Inferior parietal cortex (tissue), 1 donor: Measurements from ENCODE around the gene RSBN1.

Experiments
- DNase-seq: peaks from one replicate; pipeline ENCODE4 v3.0.0-alpha.2; 2016; ENCODE audit errors: extremely low spot score

RSBN1 gene

DNA sequence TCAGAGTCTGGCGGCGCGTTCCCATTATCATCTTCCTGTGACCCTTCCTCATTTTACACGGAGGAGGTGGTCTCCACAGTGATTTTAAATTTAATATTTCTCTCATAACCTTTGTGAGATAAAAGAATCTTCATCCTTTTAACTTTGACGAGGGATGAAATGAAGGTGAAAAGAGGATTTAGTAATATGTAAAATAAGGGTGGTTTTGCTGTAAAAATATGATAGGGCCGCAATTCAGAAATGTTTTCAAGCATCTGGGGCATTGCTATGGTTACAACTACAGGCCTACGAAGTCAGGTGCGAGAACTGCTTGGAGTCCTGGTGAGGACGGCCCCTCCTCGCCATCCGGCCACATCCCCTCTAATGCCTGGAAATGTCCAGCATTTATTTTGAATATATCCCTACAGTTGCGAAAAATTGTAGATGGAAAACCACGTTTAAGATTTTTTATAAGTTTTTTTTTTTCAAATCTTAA, 422 bp upstream of the RSBN1 start:
- DNase-seq, result no peak

DNA sequence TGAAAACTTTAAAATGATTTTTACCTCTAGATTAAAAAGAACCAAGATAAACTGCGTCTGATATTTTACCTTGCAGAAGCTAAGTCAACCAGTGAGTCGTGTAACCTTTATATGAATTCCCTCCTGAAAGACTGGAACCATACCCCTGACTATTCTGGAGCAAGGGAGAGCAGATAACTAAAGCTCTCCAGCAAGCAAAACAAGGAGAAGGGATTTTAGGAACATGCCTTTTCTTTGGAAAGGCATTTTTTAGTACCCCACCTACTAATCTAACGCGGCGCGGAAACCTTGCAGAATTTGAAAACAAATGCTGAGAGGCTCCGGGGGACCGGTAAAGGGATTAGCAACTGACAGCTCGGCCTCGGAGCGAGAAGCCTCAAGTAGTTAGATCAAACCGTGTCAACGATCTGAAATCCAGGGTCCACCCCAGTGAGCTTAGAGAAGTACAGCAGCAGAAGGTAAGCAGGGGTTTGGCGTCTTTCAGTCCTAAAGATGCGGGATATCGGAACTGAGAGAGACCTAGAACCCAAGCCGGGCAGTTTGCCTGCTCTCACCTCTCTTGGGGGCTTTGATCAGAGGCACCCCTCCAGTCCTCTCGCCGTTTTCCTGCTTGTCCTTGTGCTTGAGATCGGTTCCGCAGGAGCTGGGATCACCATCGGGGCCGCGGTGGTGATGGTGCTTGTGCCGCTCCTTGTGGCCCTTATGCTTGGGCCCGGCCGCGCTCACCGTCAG, 954 bp downstream of the RSBN1 start:
- peak; percentile 34 for DNase-seq

DNA sequence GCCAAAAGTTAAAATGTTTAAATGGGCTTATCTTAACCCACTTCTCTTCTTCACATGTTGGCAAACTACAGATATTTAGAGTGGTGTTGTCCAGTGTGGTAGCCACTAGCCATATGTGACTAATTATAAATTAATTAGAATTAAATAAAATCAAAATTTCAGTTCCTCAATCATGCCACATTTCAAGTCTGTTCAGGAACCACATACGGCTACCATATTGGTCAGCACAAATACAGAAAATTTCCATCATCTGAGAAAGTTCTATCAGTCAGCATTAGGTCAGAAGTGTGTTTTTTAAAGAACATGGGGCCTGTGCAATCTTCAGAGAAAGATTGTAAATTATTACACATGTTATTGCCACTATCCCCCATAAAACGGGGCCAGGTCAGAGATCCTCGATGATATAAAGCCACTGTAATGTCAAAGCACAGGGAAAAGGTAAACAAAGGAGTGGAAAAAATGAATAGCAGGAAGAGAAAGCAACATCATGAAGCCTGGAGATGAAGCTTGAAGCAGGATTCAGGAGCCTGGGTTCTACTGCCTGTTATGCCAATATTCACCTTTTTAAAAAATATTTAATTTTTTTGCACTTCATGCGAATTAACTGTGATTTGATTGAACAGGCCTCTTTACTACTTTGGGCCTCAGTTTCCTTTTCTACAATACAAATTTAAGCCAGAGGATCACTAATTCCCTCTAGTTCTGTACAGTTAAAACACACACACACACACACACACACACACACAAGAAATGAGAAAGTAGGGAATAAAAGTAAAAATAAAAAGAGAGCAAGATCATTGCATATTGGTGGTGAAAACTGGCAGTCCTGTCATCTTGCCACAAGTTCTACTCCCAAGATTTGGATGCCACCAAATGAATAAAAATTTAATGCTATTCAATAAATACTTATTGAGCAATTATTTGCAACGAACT, 2.3 kb downstream of the RSBN1 start:
- DNase-seq, result no peak

DNA sequence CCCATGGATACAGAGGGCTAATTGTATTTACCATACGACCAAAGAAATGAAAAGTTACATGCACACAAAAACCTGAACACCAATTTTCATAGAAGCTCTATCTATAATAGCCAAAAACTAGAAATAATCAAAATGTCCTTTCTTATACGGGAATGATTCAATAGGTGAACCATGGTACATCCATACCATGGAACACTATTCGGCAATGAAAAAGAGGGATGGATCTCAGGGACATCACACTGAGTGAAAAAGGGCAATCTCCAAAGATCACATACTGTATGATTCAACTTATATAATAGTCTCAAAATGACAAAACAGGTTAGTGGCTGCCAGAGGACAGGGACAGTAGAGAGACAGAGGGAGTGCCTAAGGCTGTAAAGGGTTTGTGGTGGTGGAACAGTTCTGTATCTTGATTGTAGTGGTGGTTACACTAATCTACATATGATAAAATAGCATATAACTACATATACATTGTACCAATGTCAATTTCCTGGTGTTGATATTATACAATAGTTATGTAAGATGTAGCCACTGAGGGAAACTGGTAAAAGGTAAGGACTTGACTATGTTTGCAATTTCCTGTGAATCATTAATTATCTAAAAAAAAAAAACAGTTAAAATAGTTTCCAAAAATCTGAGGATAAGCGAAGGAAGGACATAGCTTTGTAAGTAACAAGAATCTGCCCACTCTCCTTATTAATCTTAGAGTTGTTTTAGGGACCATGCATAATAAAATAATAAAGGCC, 3.7 kb downstream of the RSBN1 start:
- DNase-seq, result no peak

DNA sequence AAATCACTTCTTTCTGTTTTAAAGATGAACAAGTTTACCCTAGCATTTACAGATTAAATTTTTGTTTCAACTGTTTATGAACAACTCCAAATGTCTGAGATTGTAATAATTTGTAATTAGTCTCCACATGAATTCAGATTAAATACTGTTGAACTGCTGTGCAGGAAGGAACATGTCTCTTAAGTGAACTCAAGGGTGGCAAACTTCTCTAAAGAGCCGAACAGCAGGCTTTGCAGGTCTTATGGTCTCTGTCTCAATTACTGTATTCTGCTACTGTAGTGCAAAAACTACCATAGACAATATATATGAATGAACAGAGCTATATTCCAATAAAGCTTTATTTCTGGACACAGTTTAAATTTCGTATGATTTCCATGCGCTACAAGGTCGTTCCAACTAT, 6.6 kb downstream of the RSBN1 start:
- no peak for DNase-seq

DNA sequence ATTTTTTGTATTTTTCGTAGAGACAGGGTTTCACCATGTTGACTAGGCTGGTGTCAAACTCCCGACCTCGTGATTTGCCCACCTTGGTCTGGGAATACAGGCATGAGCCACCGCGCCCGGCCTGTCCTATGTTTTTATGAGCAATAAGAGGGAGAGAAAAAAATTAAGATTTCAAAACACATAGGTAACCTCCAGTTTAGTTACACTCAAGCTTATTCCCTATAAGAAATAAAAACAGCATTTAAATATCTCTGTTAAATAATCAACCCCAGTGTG, 7.1 kb downstream of the RSBN1 start:
- no peak for DNase-seq

DNA sequence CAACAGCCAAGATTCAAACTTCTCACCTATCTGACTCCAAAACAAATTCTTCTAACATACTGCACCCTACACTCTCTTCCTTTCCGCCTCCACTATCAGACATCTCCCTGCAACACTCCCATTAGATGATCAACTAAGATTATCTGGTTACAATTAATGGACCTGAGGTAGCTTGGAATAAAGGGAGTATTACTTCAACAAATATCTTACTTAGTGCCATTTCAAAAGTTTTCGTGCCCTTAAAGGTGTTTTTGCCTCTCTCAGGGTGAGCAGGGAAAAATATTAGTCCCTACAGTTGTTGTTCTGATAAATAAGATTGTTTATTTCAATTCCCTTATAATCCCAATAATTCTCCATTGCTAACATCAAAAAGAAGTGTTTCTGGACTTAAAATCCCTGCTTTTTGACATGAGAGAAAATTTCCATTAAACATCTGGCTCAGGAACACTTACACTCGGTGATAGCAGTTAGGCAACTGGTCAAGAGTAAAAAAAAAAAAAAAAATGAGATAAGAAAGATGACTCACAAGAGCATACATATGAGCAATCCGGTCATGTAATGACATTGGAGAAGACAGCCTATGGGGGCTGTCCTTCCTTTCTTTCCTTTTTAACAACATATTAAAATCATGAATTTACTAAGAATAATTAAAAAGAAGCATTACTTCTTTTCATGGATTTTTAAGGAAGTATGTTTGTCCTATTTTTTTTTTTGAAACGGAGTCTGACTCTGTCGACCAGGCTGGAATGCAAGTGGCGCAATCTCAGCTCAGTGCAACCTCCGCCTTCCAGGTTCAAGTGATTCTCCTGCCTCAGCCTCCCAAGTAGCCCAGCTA, 7.6 kb downstream of the RSBN1 start:
- no peak for DNase-seq

DNA sequence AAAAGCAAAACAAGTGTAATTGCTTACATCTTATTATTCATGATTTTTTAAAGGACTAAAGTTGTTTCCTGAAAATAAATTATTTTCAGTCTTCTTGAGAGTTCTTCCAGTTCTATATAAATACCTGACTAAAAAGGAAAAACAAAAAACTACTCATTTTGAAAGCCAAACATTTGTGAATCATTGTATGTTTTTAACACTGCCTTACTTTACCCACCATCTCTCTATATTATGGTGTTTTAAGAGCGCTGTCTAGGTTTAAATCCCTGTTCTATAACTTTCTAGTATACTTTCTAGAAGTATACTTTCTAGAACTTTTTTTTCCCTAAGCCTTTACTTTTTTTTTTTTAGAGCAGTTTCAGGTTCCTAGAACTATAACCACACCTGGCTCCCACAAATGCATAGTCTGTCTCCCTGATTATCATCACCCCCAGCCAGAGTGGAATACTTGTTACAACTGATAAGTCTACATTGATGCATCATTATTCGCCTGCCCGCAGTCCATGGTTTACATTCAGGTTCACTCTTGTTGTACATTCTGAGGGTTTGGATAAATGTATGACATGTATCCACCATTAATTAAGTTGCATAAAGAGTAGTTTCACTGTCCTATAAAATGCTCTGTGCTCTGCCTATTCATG, 9.8 kb downstream of the RSBN1 start:
- no peak for DNase-seq

DNA sequence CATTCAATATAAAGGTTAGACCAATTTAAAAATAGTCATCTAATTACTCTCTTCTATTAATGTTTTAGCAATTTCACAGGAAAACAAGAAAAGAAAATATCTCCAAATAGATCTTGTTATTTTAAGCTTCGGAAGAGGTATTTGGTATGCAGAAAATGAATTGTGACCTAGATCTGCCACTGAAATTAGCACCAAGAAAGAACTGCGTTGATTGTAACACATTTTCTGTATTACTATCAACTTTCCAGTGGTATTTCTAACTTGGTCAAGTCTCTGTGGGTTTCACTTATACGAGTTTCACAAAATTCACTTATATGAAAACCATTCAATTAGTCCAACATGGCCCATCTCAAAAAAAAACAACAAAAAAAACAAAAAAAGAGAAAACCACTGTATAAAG, 11.8 kb downstream of the RSBN1 start:
- DNase-seq, result no peak

DNA sequence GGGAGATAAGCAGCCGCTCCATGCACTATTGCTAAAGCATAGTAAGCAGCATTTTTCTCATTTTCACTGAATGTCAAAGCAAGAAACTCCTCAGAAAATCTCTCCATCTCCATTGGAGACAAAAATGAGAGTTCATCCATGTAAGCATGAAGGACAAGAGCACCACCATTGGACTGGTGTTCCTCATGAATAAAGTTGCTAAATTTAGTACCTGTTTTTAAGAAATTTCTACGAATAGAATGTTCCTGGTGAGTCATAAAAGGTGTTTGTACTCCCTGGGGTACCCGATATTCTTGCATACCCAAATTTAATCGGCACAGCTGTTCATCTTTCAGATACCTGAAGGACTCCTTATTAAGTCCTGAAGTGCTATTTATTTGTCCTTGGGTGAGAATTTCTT, 14.8 kb downstream of the RSBN1 start:
- DNase-seq, result no peak

DNA sequence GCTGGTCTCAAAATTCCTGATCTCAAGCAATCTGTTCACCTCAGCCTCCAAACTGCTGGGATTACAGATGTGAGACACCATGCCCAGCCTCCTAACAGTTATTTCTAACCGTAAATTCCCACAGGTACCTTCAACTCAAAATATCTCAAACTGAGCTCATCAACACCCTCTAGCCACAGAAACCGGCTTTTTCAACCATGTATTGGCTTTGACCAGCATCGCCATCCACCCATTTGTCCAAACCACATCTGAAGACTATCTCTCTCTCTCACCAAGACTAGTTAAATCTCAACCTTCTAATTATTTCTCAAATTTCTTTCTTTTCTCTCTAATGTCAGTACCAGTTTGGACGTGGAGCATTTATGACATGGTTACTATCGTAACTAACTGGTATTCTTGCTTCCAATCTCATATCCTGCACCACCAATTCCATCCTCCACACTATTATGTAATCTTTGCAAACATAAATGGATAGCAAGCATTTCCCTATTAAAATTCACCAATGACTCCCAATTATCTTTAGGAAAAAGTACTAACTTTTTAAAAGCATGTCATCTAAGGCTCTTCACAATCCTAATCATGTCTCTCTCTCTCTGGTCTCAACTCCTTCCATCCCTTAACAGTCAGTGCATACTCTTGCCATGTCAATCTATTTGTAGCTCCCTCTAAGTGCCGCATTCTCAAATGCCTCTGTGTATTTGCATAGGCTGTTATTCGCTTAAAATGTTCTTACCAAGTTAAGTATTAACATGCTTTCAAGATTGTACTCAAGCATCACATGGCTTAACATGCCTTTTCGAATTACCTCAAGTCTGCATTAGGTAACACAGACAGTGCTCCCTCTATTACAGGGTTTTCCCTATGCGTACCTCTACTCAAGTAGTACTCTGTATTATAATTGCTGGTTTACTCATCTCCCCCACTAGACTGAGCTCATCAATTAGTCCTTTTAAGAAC, 18.1 kb downstream of the RSBN1 start:
- no peak for DNase-seq

DNA sequence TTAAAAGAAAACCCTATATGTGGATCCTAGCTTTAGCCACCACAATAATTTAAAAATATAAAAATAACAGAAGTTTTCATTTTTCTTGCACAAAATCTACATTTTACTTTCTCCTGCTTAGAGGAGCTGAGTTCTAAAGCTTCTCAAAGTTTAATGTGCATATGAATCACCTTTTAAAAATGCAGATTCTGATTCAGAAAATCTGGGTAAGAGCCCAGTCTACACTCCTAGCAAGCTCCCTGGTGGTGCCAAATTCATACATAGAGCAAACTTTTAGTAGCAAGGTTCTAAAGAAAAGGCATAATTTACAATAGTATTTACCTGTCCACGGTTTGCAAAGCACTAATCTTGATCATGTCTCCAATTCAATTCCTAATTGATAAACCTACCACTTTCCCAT, 19.3 kb downstream of the RSBN1 start:
- DNase-seq, result no peak

DNA sequence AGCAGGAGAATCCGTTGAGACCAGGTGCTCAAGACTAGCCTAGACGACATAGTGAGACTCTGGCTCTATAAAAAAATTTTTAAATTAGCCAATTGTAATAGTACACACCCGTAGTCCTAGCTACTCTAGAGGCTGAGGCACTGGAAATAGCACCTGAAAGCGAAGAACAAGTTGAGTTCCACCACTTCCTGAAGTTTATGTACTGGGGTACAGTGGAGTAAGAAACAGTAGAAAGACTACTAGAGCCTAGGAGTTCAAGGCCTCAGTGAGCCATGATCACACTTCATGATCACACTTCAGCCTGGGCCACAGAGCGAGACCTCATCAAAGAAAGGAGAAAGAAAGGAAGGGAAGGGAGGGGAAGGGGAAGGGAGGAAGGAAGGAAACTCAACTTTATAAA, 19.8 kb downstream of the RSBN1 start:
- no peak for DNase-seq

DNA sequence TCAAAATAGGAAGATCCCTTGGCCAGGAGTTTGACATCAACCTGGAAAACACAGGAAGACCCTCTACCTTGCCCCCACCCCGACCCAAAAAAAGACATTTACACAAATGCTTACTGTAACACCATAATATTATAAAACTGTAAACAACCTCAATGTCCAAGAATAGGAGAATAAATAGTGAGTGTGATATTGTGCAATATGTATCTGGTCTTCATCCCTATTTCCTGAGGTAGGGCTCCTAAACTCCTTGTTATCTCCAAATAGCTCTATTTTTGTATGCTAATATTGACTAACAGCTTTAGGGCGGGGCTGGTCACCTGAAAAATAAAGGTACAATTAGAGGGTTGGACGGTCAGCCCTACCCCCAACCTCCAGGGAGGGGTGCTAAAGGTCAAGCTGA, 23.5 kb downstream of the RSBN1 start:
- no peak for DNase-seq

DNA sequence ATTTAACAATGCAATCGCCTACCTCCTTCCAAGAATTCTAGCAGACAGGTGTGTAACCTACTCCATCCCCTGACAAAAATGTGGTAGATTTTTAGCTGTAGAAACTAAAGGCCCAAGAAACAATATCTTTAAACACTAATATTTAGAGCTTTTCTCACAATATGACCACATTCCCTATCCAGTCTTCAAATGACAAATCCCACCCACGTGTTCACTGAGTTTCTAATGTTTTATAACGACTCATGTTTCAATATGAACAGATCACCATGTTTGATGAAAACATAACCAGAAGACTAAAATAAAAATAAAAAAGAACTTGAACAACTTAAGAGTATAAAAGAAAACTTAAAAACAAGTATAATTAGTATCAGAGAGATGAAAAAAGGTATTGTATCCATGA, 24.6 kb downstream of the RSBN1 start:
- no peak for DNase-seq

DNA sequence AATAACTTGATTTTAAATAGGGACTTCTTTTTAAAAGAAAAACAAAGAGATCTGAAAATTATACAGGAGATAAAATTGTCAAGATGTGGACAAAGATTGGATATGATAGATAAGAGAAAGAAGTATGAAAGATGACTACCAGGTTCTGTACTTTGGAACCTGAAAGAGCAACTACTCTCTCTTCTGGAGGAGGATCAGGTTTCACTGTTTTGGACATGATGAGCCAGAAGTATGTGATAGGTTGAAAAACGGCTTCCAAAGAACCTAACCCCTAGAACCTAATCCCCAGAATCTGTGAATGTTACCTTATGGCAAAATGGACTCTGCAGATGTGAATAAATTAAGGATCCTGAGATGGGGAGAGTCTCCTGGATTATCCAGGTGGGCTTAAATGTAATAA, 26.2 kb downstream of the RSBN1 start:
- DNase-seq, result no peak

DNA sequence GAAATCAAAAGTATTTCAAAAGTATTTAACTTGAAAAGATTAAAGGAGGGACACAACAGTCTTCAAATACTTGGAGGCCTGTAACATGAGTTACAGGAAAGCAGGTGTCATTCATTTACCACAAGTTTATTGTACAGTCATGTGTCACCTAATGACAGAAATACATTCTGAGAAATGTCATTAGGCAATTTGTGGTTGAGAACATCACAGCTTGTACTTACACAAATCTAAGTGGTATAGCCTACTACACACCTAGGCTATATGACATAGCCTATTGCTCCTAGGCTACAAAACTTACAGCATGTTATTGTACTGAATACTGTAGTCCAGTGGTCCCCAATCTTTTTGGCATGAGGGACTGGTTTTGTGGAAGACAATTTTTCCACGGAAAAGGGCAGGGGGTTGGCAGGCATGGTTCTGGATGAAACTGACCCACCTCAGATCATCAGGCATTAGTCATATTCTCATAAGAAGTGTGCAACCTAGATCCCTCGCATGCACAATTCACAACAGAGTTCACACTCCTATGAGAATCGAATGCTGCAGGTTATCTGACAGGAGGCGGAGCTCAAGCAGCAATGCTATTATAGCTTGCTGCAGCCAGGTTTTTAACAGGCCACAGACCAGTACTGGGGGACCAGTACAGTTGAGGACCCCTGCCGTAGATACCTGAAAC, 28.0 kb downstream of the RSBN1 start:
- DNase-seq, result no peak

DNA sequence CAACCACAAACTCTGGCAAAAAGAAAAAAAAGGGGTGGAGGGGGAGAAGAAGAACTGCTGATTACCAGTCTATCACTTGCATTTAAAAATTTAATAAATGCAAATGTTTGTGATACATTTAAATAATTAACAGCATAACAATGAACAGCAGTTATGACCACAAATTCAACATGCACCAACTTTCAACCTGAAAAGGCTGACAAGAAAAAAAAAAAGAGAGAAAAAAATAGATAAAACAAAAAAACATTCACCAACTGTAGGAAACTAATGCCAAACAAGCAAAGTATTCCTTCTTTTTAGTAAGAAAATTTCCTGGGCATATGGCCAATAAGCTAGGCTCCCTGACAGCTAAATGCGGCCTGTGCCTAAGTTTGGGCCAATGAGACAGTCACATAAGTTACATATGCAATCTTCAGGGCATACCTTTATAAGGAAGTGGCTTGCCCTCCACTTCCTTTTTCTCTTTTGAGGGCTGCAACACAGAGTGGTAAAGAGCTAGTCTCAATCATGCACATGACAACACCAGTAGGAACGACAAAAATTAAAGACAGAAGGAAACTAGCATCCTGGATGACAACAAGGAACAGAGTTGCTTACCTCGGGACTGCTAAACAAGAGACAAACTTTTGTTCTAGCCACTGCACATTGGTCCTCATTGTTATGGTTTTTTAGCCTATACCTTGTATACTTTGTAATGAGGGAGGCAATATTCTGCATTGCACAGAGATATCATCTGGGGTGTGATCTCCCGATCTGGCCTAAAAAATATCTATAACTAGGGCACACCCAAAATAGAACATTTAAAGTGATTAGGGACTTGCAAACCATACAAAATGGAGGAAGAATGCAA, 28.8 kb downstream of the RSBN1 start:
- DNase-seq, result peak; percentile 61
